K562 (cell line): ENCODE data around the gene RNF113A. TPM values are rescaled to one million over a fixed set of nuclear protein-coding genes. Genes with fewer than 3 reads are reported as not detected.
A peak's percentile ranks its signal among the peaks of the same experiment; 100 is the strongest.

Experiments
- CREM ChIP-seq: IDR thresholded peaks from 2 replicates; pipeline ENCODE4 v1.6.1; 2014; ENCODE audit warnings: antibody characterized with exemption, low read depth
- EP300 ChIP-seq: IDR thresholded peaks from 2 replicates; pipeline ENCODE4 v1.6.1; 2012; ENCODE audit warnings: low read length, improper control_type of control experiment
- KDM5B ChIP-seq: fragments of 200-600 bp; sonication (generic); IDR thresholded peaks from 2 replicates; pipeline ENCODE4 v1.6.1; 2012; ENCODE audit warnings: low read depth, mild to moderate bottlenecking, moderate library complexity, low read length, control low read depth, inconsistent platforms; ENCODE audit not compliant: insufficient replicate concordance
- MECOM ChIP-seq: fragments of 250-450 bp; sonication (Bioruptor Pico); IDR thresholded peaks from 2 replicates; pipeline ENCODE4 v1.8.0; 2022; ENCODE audit warnings: inconsistent platforms
- MEIS2 ChIP-seq: fragments of 450-650 bp; IDR thresholded peaks from 2 replicates; pipeline ENCODE4 v1.6.1; 2014; ENCODE audit warnings: mild to moderate bottlenecking; ENCODE audit not compliant: partially characterized antibody
- NFIC ChIP-seq: fragments of 450-650 bp; IDR thresholded peaks from 2 replicates; pipeline ENCODE4 v1.6.1; 2017; ENCODE audit warnings: mild to moderate bottlenecking, inconsistent platforms
- POLR2AphosphoS5 ChIP-seq: IDR thresholded peaks from 2 replicates; pipeline ENCODE4 v1.6.1; 2011; ENCODE audit warnings: mild to moderate bottlenecking, low read depth, low read length, moderate library complexity; ENCODE audit not compliant: control insufficient read depth, insufficient read depth
- POLR2B ChIP-seq: fragments of 450-650 bp; IDR thresholded peaks from 2 replicates; pipeline ENCODE4 v1.6.1; 2018; ENCODE audit warnings: low read depth; ENCODE audit not compliant: partially characterized antibody
- RAD21 ChIP-seq, 2 experiments: fragments of 250-450 bp in 1 of 2; fragments of 450-650 bp in 1 of 2; sonication (Bioruptor Pico) in 1 of 2; formaldehyde crosslinking in 1 of 2; IDR thresholded peaks in 1 of 2; conservative IDR thresholded peaks in 1 of 2; 2 replicates each; pipeline versions ENCODE4 v1.4.0 to v1.8.0; 2020 to 2022; ENCODE audit warnings: mild to moderate bottlenecking in 2 of 2, moderate library complexity in 1 of 2
- RBBP5 ChIP-seq: fragments of 200-600 bp; sonication (generic); IDR thresholded peaks from 2 replicates; pipeline ENCODE4 v1.6.1; 2012; ENCODE audit warnings: borderline replicate concordance, mild to moderate bottlenecking, low read length, control low read depth, inconsistent platforms; ENCODE audit not compliant: insufficient read depth, poor library complexity, severe bottlenecking
- SMAD3 ChIP-seq: fragments of 450-650 bp; formaldehyde crosslinking; conservative IDR thresholded peaks from 2 replicates; pipeline ENCODE4 v1.4.0; 2020; ENCODE audit warnings: mild to moderate bottlenecking
- SNIP1 ChIP-seq: fragments of 450-650 bp; IDR thresholded peaks from 2 replicates; pipeline ENCODE4 v1.7.1; 2017; ENCODE audit warnings: low read depth, mild to moderate bottlenecking
- SOX6 ChIP-seq: fragments of 450-650 bp; IDR thresholded peaks from 2 replicates; pipeline ENCODE4 v1.6.1; 2014; ENCODE audit warnings: mild to moderate bottlenecking
- TRIM28 ChIP-seq: fragments of 450-650 bp; IDR thresholded peaks from 2 replicates; pipeline ENCODE4 v1.6.1; 2017
- ZFP1 ChIP-seq: fragments of 450-650 bp; formaldehyde crosslinking; IDR thresholded peaks from 2 replicates; pipeline ENCODE4 v1.4.0; 2020; ENCODE audit warnings: mild to moderate bottlenecking, mixed read lengths
- ZKSCAN1 ChIP-seq: fragments of 150-350 bp; IDR thresholded peaks from 2 replicates; pipeline ENCODE4 v1.6.1; 2016; ENCODE audit warnings: low read depth, low read length
- ZNF212 ChIP-seq: fragments of 450-650 bp; formaldehyde crosslinking; IDR thresholded peaks from 2 replicates; pipeline ENCODE4 v1.4.0; 2020; ENCODE audit warnings: mild to moderate bottlenecking
- ZNF79 ChIP-seq: fragments of 250-450 bp; sonication (Bioruptor Pico); IDR thresholded peaks from 2 replicates; pipeline ENCODE4 v1.4.0; 2020; ENCODE audit warnings: low read depth, mild to moderate bottlenecking, moderate library complexity
- polyA plus RNA-seq, 8 experiments: library from polyadenylated mRNA; depleted of rRNA in 4 of 8; stranded (reverse) in 5 of 8; unstranded in 3 of 8; fragments of >200 nt; fragmentation: Nextera tagmentation in 2 of 8; fragmentation: Illumina TruSeq in 1 of 8; extraction: Ambion mirVana in 2 of 8; extraction: Trizol in 1 of 8; gene quantifications; 2 replicates each; pipeline versions ENCODE4 v1.2.1 to v1.2.3, GENCODE V29; 2011 to 2014; ENCODE audit warnings: inconsistent platforms in 1 of 8, missing spikeins in 1 of 8
- total RNA-seq, 7 experiments: library from RNA; depleted of rRNA in 6 of 7; stranded (reverse); fragments of >200 nt in 6 of 7; fragmentation: Illumina TruSeq in 2 of 7; extraction: Trizol in 2 of 7; gene quantifications; 2 replicates each; pipeline versions ENCODE4 v1.2.1 to v1.2.3, GENCODE V29; 2011 to 2021; ENCODE audit warnings: low replicate concordance in 1 of 7
- TF ChIP-seq, protein P1 (sequence below): sonication (generic); formaldehyde crosslinking; IDR thresholded peaks from 2 replicates; pipeline ENCODE4 v1.5.0; 2020; ENCODE audit warnings: missing genetic modification reagents
- TF ChIP-seq, protein P2 (sequence below): IDR thresholded peaks from 2 replicates; pipeline ENCODE4 v1.6.1; 2011; ENCODE audit warnings: borderline replicate concordance, low read depth, mild to moderate bottlenecking, moderate library complexity, low read length; ENCODE audit not compliant: insufficient read depth, poor library complexity, severe bottlenecking
- TF ChIP-seq, protein P3 (sequence below): sonication (generic); formaldehyde crosslinking; IDR thresholded peaks from 2 replicates; pipeline ENCODE4 v1.8.0; 2022; ENCODE audit warnings: mild to moderate bottlenecking, missing genetic modification reagents
- TF ChIP-seq, protein P4 (sequence below): fragments of 250-450 bp; sonication (Bioruptor Pico); IDR thresholded peaks from 2 replicates; pipeline ENCODE4 v1.6.1; 2021; ENCODE audit warnings: mild to moderate bottlenecking
- TF ChIP-seq, protein P5 (sequence below): sonication (generic); formaldehyde crosslinking; IDR thresholded peaks from 2 replicates; pipeline ENCODE4 v1.8.0; 2023; ENCODE audit warnings: mild to moderate bottlenecking, missing genetic modification reagents

The RNF113A gene
- total and polyA plus RNA-seq, 9 of the 15 experiments (the other 6 are each of a cell fraction or from before 2014, with no cell fraction given): 21.2 to 38.4 (median 28.1) TPM

DNA sequence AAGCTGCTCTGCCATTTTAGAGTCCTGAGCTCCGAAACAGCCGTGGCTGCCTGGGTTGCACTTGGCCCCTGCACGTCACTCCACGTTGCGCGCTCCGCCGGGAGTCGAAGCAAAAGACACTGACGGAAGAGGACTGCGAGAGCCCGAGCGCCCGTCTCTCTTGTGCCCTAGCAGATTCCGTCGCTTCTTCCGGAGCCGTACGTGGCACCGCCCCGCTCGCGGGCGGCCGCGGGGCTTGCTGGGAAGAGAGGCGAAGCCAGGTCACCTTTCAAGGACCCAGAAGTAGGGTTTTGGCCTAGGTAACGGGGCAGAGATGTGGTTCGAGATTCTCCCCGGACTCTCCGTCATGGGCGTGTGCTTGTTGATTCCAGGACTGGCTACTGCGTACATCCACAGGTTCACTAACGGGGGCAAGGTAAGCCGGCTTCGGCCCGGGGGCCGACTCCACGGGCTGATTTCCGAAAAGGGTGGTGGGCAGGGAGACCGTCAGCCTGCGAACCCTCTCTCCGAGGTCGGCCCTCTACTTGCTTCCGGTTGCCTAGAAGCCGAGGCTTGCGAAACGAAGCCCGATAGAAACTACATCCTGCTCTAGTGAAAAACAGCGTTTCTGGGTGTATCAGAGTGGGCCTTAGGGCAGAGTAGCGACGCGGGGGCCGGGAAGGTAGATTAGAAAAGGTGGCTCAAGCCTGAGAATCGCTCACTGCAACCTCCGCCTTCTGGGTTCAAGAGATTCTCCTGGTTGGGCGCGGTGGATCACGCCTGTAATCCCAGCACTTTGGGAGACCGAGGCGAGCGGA is at the start of gene RNF113A, which contains the start of gene NDUFA1 (continued):
- no peak for TF ChIP-seq RAD21 (CRISPR knock-in tag; conservative IDR thresholded peaks at IDR 0.05 in 1 of 2, IDR thresholded peaks at IDR 0.05 in 1 of 2)
- TF ChIP-seq MEIS2: peak; percentile 18
- peak; percentile 78 for TF ChIP-seq POLR2B
- no peak for TF ChIP-seq ZNF212
- TF ChIP-seq RBBP5: peak; percentile 81
- TF ChIP-seq MECOM (CRISPR knock-in tag): 0 out of 2 replicates have a peak, but pooled peaks have one; percentile 37
- TF ChIP-seq, protein P1, sequence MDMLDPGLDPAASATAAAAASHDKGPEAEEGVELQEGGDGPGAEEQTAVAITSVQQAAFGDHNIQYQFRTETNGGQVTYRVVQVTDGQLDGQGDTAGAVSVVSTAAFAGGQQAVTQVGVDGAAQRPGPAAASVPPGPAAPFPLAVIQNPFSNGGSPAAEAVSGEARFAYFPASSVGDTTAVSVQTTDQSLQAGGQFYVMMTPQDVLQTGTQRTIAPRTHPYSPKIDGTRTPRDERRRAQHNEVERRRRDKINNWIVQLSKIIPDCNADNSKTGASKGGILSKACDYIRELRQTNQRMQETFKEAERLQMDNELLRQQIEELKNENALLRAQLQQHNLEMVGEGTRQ (CRISPR knock-in tag): no peak
- TF ChIP-seq CREM: peak; percentile 87
- TF ChIP-seq EP300: 0 out of 2 replicates have a peak, but pooled peaks have one; percentile 7
- 0 out of 2 replicates have a peak, but pooled peaks have one; percentile 11 for TF ChIP-seq NFIC
- no peak for TF ChIP-seq SOX6
- peak; percentile 86 for TF ChIP-seq POLR2AphosphoS5
- TF ChIP-seq ZNF79: no peak
- TF ChIP-seq ZFP1: no peak
- TF ChIP-seq, protein P2, sequence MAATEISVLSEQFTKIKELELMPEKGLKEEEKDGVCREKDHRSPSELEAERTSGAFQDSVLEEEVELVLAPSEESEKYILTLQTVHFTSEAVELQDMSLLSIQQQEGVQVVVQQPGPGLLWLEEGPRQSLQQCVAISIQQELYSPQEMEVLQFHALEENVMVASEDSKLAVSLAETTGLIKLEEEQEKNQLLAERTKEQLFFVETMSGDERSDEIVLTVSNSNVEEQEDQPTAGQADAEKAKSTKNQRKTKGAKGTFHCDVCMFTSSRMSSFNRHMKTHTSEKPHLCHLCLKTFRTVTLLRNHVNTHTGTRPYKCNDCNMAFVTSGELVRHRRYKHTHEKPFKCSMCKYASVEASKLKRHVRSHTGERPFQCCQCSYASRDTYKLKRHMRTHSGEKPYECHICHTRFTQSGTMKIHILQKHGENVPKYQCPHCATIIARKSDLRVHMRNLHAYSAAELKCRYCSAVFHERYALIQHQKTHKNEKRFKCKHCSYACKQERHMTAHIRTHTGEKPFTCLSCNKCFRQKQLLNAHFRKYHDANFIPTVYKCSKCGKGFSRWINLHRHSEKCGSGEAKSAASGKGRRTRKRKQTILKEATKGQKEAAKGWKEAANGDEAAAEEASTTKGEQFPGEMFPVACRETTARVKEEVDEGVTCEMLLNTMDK: no peak
- TF ChIP-seq KDM5B: peak; percentile 95
- TF ChIP-seq, protein P3, sequence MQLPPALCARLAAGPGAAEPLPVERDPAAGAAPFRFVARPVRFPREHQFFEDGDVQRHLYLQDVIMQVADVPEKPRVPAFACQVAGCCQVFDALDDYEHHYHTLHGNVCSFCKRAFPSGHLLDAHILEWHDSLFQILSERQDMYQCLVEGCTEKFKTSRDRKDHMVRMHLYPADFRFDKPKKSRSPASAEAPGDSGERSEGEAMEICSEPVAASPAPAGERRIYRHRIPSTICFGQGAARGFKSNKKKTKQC (CRISPR knock-in tag): 0 out of 2 replicates have a peak, but pooled peaks have one; percentile 17
- TF ChIP-seq ZKSCAN1: 0 out of 2 replicates have a peak, but pooled peaks have one; percentile 27
- TF ChIP-seq SNIP1: no peak
- no peak; the same call in 1 of the 2 replicates for TF ChIP-seq TRIM28
- TF ChIP-seq, protein P4, sequence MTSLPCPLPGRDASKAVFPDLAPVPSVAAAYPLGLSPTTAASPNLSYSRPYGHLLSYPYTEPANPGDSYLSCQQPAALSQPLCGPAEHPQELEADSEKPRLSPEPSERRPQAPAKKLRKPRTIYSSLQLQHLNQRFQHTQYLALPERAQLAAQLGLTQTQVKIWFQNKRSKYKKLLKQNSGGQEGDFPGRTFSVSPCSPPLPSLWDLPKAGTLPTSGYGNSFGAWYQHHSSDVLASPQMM: no peak
- TF ChIP-seq, protein P5, sequence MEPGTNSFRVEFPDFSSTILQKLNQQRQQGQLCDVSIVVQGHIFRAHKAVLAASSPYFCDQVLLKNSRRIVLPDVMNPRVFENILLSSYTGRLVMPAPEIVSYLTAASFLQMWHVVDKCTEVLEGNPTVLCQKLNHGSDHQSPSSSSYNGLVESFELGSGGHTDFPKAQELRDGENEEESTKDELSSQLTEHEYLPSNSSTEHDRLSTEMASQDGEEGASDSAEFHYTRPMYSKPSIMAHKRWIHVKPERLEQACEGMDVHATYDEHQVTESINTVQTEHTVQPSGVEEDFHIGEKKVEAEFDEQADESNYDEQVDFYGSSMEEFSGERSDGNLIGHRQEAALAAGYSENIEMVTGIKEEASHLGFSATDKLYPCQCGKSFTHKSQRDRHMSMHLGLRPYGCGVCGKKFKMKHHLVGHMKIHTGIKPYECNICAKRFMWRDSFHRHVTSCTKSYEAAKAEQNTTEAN: no peak
- no peak for TF ChIP-seq SMAD3 (CRISPR knock-in tag)
